H7 (cell line): ENCODE results near the gene ST3GAL4. TPM values are rescaled to one million over a fixed set of nuclear protein-coding genes. Genes with fewer than 3 reads are reported as not detected.
"Not testable (repeated sequence)": the region's sequence is repeated elsewhere in the genome, so short reads cannot be mapped to it uniquely, and the experiment has no call there.

Experiments
- DNase-seq: peaks from one replicate; pipeline ENCODE4 v3.0.0; 2012
- H3K27me3 ChIP-seq: 2 replicates; pipeline ENCODE4 v1.6.0; 2011; ENCODE audit warnings: mild to moderate bottlenecking, low read length; ENCODE audit not compliant: control insufficient read depth, insufficient read depth
- H3K36me3 ChIP-seq: replicated peaks from 2 replicates; pipeline ENCODE4 v1.5.1; 2011; ENCODE audit warnings: low read length; ENCODE audit not compliant: control insufficient read depth, insufficient read depth
- H3K4me3 ChIP-seq: 2 replicates; pipeline ENCODE4 v1.5.1; 2011; ENCODE audit warnings: low read depth, mild to moderate bottlenecking, control low read depth, low read length, moderate library complexity; ENCODE audit not compliant: insufficient read depth
- total RNA-seq: library from RNA; depleted of rRNA; stranded (reverse); fragments of >200 nt; shearing (Covaris generic); gene quantifications from 2 replicates; pipeline ENCODE4 v1.2.3, GENCODE V29; 2014

ST3GAL4 gene
- total RNA-seq, 1 experiment from 2014 or later, result 16.0 TPM

- H3K36me3 ChIP-seq, H3K27me3 ChIP-seq, DNase-seq: not testable (repeated sequence)
Measured at GRCh38 chr11:126374562-126375300, 19.2 kb downstream of the ST3GAL4 start.

GRCh38 chr11:126375726-126376125 is 20.2 kb downstream of the ST3GAL4 start:
- no peaks in the 10 kb centered on the region for H3K36me3 ChIP-seq
- DNase-seq, result no peak
- no peaks in the 10 kb centered on the region for H3K27me3 ChIP-seq
- H3K4me3 ChIP-seq, result no peak overlapping the region

More at GRCh38 chr11:126374562-126375300, 19.2 kb downstream of the ST3GAL4 start:
- not testable (repeated sequence) for H3K4me3 ChIP-seq

GRCh38 chr11:126378763-126379162 is 23.3 kb downstream of the ST3GAL4 start:
- Histone ChIP-seq H3K4me3 (no peak overlapping the region), H3K27me3 (no peaks in the 10 kb centered on the region), H3K36me3 (no peaks in the 10 kb centered on the region)
- no peak for DNase-seq

- Histone ChIP-seq H3K27me3 (no peaks in the 10 kb centered on the region), H3K36me3 (no peaks in the 10 kb centered on the region), H3K4me3 (no peak overlapping the region)
- DNase-seq, result no peak
Measured at GRCh38 chr11:126380909-126381308, 25.4 kb downstream of the ST3GAL4 start.

- H3K27me3 ChIP-seq, H3K36me3 ChIP-seq, DNase-seq, H3K4me3 ChIP-seq: not testable (repeated sequence)
Measured at GRCh38 chr11:126381960-126382359, 26.5 kb downstream of the ST3GAL4 start.

- not testable (repeated sequence) for H3K36me3 ChIP-seq, H3K4me3 ChIP-seq, H3K27me3 ChIP-seq, DNase-seq
Measured at GRCh38 chr11:126382641-126383040, 27.2 kb downstream of the ST3GAL4 start.

GRCh38 chr11:126383339-126384335 is 28.2 kb downstream of the ST3GAL4 start:
- no peaks in the 10 kb centered on the region for H3K27me3 ChIP-seq
- H3K36me3 ChIP-seq, result no peaks in the 10 kb centered on the region
- H3K4me3 ChIP-seq, result no peak overlapping the region
- DNase-seq, result peak; percentile 55

GRCh38 chr11:126384449-126385070 is 29.1 kb downstream of the ST3GAL4 start:
- no peaks in the 10 kb centered on the region for H3K27me3 ChIP-seq
- DNase-seq, result no peak
- H3K4me3 ChIP-seq, result no peak overlapping the region
- no peaks in the 10 kb centered on the region for H3K36me3 ChIP-seq

- no peak for DNase-seq
- Histone ChIP-seq H3K36me3 (no peaks in the 10 kb centered on the region), H3K4me3 (no peak overlapping the region), H3K27me3 (no peaks in the 10 kb centered on the region)
Measured at GRCh38 chr11:126385991-126386728, 30.7 kb downstream of the ST3GAL4 start.

GRCh38 chr11:126386729-126387071 is 31.2 kb downstream of the ST3GAL4 start:
- not testable (repeated sequence) for H3K36me3 ChIP-seq, H3K27me3 ChIP-seq, H3K4me3 ChIP-seq
- DNase-seq, result peak; percentile 41

- Histone ChIP-seq H3K4me3 (no peak overlapping the region), H3K36me3 (no peaks in the 10 kb centered on the region), H3K27me3 (no peaks in the 10 kb centered on the region)
- DNase-seq, result no peak
Measured at GRCh38 chr11:126387857-126388256, 32.4 kb downstream of the ST3GAL4 start.

- DNase-seq, result no peak
- no peak overlapping the region for H3K4me3 ChIP-seq
Measured at GRCh38 chr11:126390272-126390867, 34.9 kb downstream of the ST3GAL4 start.

GRCh38 chr11:126391286-126391954 is 35.9 kb downstream of the ST3GAL4 start:
- DNase-seq, result no peak
- Histone ChIP-seq H3K4me3 (no peak overlapping the region), H3K36me3 (no peaks in the 10 kb centered on the region), H3K27me3 (no peaks in the 10 kb centered on the region)

More at GRCh38 chr11:126390272-126390867, 34.9 kb downstream of the ST3GAL4 start:
- H3K36me3 ChIP-seq, result no peaks in the 10 kb centered on the region
- H3K27me3 ChIP-seq, result no peaks in the 10 kb centered on the region
